Measurements from ENCODE around the gene CROCC.
"Not testable (repeated sequence)": the region's sequence is repeated elsewhere in the genome, so short reads cannot be mapped to it uniquely, and the experiment has no call there.

CROCC gene

GRCh38 chr1:16914928-16915626 is 6.7 kb upstream of the CROCC start:
- FAIRE-seq; DNase-seq (ENCODE audit: insufficient read length, low spot score): not testable (repeated sequence)

GRCh38 chr1:16915627-16915973 is 6.1 kb upstream of the CROCC start:
- FAIRE-seq: no peak
- DNase-seq (ENCODE audit: insufficient read length, low spot score): no peak

- not testable (repeated sequence) for FAIRE-seq; DNase-seq (ENCODE audit: insufficient read length, low spot score)
Observed at GRCh38 chr1:16916036-16916880, 5.5 kb upstream of the CROCC start.

- no peak for DNase-seq (ENCODE audit: insufficient read length, low spot score)
- no peak for FAIRE-seq
Observed at GRCh38 chr1:16918371-16918770, 3.4 kb upstream of the CROCC start.

- FAIRE-seq: peak; percentile 39
- DNase-seq (ENCODE audit: insufficient read length, low spot score): not testable (repeated sequence)
Observed at GRCh38 chr1:16918936-16919665, 2.6 kb upstream of the CROCC start.

DNA sequence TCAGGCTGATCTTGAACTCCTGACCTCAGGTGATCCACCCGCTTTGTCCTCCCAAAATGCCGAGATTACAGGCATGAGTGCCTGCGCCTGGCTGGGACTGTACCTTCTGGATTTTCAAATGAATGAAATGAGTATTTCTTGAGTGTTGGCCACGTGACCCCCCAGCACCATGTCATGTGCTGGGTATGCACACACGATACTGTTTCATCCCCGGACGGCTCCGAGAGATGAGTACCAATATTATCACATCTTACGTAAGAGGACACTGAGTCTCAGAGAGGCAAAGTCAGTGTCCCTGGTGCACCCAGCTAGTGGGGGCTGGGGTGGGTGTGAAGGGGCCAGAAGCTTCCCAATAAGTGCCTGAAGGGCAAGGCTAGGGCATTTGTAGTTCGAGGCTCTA is 780 bp upstream of the CROCC start:
- no peak for DNase-seq (ENCODE audit: insufficient read length, low spot score)
- no peak for FAIRE-seq

DNA sequence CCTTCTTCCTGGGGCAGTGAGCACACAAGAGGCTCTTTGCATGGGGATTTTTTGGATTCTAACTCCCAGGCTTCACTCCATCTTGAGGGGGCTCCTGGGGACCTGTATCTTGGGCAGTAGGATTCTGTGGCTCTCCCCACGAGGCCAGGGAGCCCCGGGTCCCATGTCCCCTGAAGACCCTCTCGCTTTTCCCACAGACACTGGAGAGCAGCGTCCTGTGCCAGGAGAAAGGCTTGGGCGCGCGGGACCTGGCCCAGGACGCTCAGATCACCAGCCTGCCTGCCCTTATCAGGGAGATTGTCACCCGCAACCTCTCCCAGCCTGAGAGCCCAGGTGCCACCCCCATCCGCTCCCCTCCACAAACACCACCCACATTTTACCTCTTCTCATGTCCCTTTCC is 735 bp downstream of the CROCC start:
- DNase-seq (ENCODE audit: insufficient read length, low spot score): no peak
- no peak for FAIRE-seq

DNA sequence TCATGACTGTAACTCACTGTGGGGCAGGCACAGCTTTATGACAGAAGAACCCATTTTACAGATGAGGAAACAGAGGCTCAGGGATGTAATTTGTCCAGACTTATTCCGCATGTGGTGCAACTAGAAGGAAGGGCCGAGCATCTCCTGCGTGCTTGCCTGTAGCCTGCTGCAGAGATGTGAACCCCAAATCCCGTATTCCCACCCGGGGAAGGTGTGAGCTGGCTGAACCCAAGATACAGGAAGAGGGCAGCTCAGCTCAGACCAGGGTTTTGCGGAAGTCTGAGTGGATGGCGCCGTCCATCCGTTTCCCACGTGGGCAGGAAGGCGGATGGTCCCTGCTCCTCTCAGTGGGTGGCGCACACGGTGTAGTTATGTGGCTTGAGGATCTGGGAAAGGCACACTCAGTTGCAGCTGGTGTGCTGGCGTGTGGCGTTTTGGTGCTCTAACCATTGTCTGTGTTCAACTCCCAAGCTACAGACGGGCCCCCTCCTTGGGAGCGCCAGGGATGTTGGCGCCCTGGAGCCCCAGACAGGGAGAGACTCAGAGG is 1.2 kb downstream of the CROCC start:
- FAIRE-seq (no peak), DNase-seq (ENCODE audit: insufficient read length, low spot score) (no peak)

GRCh38 chr1:16924216-16924918 is 2.6 kb downstream of the CROCC start:
- FAIRE-seq: no peak

DNA sequence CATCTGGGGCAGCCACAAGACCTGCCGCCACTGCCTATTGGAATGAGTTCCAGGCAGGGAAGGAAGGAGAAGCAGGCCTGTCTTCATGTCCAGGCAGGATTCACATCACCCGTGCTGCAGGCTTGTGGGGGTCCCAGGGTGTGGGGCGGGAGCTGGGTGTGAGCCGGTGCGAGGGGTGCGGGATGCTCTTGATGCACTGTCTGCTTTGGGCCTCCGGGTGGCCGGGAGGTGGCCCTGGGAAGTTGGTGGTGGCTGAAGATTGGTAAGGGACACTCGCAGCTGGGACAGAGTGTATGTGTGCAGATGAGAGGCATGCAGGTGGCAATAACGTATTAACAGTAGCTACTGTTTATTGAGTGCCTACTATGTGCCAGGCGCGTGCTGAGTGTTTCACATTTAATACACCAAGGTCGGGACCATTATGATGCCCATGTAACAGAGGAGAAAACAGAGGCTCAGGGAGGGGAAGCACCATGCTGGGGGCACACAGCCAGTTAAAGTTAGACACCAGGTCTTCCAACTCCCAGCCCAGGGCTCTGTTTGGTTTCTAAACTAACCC is 3.3 kb downstream of the CROCC start:
- no peak for DNase-seq (ENCODE audit: insufficient read length, low spot score)
- FAIRE-seq: no peak

More at GRCh38 chr1:16924216-16924918, 2.6 kb downstream of the CROCC start:
- DNase-seq (ENCODE audit: insufficient read length, low spot score): no peak

- no peak for DNase-seq (ENCODE audit: insufficient read length, low spot score)
- FAIRE-seq: no peak
Observed at GRCh38 chr1:16925635-16926490, 4.1 kb downstream of the CROCC start.

DNA sequence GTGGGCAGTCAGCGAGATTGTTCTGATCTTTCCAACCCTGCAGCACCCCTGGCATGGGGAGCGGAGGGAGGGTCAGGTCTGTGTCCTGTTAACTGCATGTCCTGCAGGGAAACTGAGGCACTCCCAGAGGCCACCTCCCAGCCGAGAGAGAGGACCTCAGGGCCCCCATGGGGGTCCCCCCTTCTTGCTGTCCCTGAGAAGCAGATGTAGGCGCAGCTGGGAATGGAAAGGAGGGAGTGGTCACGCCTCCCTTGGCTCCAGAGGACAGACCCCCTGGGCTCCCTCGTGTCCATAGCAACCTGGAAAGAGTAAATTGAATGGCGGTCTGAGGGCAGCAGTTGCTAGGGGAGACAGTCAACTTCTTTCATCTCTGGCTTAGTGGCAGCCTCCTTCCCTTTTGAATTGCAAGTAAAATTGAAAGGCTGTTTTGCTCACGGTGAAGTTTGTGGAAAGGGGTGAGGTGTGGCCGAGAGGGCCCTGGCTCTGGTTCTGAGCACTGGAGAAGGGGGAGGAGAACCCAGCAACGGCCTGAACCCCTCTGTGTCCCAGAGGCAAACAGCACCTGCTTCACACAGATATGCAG is 4.9 kb downstream of the CROCC start:
- DNase-seq (ENCODE audit: insufficient read length, low spot score): no peak
- no peak for FAIRE-seq

DNA sequence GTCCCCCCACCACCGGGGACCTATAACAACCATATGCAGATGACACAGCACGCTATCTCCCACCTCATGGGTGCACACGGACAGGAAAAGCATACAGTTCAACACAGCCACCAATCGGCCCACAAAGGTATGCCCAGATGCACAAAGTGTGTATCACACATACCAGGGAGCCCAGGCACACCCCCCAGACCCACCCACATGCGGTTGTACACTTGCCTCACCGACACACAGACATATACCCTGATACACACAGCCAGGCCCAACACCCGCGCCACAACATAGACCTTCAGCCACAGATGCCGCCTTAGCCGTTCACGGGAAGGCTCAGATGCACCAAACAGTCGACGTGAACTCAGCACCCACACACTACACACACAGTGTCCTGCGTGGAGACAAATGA is 5.5 kb downstream of the CROCC start:
- no peak for DNase-seq (ENCODE audit: insufficient read length, low spot score)
- FAIRE-seq: no peak

DNA sequence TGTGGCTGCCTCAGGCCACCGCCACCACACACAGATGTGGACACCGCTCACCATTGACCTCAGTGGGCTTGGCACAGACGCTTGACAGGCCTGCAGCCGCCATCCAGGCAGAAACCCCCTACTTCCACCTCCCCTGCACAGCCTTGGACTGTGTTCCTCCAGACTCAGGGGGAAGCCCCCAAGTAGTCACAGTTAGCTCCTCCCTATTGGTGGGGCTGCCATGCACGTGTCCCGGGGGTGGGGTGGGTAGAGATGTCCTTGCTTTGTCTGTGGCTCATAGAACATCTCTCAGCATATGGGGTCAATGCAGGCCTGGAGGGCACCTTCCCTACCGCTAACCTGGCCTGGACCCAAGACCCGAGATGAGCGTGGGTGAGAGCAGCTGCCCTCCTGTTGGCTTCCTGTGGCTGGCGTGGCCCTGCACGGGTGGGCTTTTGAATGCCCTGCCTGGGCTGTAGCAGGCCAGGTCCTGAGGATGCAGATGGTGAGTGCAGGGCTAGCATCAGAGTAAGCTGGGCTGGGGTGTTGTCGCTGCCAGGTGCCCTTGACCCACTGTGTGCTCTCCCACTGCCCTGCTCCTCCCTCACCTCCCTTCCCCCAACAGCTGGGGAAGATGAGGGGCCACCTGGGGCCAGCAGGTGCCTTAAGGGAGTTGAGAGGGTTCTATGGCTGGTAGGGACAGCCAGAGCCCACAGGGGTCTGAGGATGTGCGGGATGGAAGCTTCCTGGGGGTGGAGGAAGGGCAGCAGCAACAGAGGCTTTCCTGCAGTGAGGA is 6.2 kb downstream of the CROCC start:
- DNase-seq (ENCODE audit: insufficient read length, low spot score) (no peak), FAIRE-seq (no peak)

DNA sequence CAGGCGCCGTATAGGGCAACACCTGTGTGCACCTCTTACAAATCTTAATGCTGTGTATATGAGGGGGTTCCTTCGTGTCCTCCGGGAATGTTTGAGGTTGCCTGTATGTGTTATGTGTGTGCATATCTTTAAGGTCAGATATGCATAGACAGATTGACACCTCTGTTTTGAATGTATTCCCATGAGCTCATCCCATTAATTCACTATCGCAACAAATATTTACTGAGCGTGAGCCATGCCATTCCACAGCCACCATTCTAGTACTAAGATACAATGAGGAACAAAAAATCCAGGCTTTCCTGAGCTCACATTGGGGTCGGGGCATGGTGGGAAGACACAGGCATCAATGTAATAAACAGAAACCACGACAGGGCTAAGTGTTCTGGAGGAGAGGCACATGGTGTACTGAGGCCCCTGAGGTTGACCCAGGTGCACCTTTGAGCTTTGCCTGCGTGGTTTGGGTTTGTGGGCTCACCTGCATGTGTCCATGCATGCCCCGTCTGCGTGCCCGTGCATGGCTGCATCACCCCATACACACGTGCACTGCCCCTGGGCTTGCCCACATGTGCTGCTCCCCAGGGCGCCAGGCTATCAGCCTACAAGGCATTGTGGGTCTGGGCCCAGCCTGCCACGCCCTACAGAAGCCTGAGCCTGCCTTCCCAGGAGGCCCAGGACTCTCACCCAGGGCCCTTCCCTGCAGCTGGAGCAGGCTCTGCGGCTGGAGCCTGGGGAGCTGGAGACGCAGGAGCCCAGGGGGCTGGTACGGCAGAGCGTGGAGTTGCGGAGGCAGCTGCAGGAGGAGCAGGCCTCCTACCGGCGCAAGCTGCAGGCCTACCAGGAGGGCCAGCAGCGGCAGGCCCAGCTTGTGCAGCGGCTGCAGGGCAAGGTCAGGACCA is 7.7 kb downstream of the CROCC start:
- not testable (repeated sequence) for FAIRE-seq

GRCh38 chr1:16931206-16931934 is 9.6 kb downstream of the CROCC start:
- FAIRE-seq; DNase-seq (ENCODE audit: insufficient read length, low spot score): not testable (repeated sequence)

More for the DNA sequence above, 7.7 kb downstream of the CROCC start:
- not testable (repeated sequence) for DNase-seq (ENCODE audit: insufficient read length, low spot score)

All from GM19239 (cell line).